ENCODE data around the gene LPP.

DNA sequence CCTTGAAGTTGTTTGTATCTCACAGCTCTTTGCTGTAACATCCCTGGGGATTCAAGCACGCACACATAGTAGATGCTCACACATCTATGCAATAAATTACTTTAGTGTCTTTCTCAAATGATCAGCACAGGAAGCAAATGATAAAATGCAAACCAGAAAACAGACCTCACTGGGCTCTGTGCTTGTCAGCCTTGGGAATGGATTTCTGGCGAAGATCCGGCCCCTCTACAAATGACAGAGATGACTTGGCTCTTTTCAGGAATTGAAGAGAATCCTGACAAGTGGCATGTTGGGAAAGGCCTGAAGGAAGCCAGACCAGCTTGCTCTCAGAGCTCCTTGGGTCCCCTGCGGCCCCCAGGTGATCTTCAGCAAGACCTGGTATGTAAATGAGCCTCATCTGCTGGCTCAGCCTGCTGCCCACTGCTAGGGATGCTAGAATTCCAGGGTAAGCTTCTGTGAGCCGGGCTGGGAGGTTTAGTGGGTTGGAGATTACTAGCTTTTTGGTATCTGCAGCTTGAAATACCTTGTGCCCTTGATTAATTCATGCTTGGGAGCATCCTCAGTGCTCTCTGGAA is 54.1 kb downstream of the LPP start:
- TF ChIP-seq GATA2 (IDR thresholded peaks at IDR 0.05; ENCODE audit: low read depth, low read length) (no peak), GATA3 (IDR thresholded peaks at IDR 0.05; ENCODE audit: low read depth, low read length) (no peak)

Measured in SH-SY5Y (cell line).